K562 (cell line): ENCODE results near the gene GHR. TPM values are rescaled to one million over a fixed set of nuclear protein-coding genes. Genes with fewer than 3 reads are reported as not detected.

ENCODE experiments used
- ATAC-seq: fragments of 200-7000 bp; cut with Tn5 transposase; 3 replicates; pipeline ENCODE4 v1.9.1; 2020; ENCODE audit warnings: moderate library complexity
- BruUV-seq: library from RNA; stranded (reverse); fragments of 400-500 nt; replicated peaks from 2 replicates; lab custom pipeline; 2021; lab: Mats Ljungman, UMichigan
- CTCF ChIA-PET: fragments of 300-600 bp; formaldehyde crosslinking; extraction: SDS; loops from one replicate; lab custom pipeline; 2021; ENCODE audit warnings: low intra/inter-chr PET ratio; lab: Yijun Ruan, JAX
- POLR2A ChIA-PET: fragments of 300-600, 350-650 bp; sonication (Branson Sonifier 250); formaldehyde crosslinking; extraction: SDS; loops from one replicate; lab custom pipeline; 2021; ENCODE audit warnings: antibody characterized with exemption, inconsistent platforms; lab: Yijun Ruan, JAX
- DNase-seq, 4 experiments: peaks; one replicate each; pipeline versions ENCODE4 v3.0.0 to v3.0.0-alpha.2; 2011 to 2018; ENCODE audit warnings: low spot score in 3 of 4, mixed read lengths in 3 of 4; ENCODE audit errors: extremely low read depth in 1 of 4
- FAIRE-seq: peaks from 2 replicates; lab custom pipeline; 2011; peaks lifted over from hg19 to GRCh38; lab: Jason Lieb, UNC
- H2AFZ ChIP-seq: 2 replicates; pipeline ENCODE4 v1.6.0; 2011; ENCODE audit warnings: low read depth, low read length, control low read depth, inconsistent platforms
- H3K27ac ChIP-seq: fragments of 200-600 bp; 3 replicates; pipeline ENCODE4 v1.8.0; 2011; ENCODE audit warnings: low read depth, mild to moderate bottlenecking, control low read depth, inconsistent platforms, low read length, moderate library complexity, mixed read lengths; ENCODE audit errors: extremely low read depth
- H3K27me3 ChIP-seq, 2 experiments: fragments of 300-600 bp in 1 of 2; 2 replicates in 1 of 2; 3 replicates in 1 of 2; pipeline versions ENCODE4 v1.6.0 to v1.8.0; 2011; ENCODE audit warnings: inconsistent platforms in 2 of 2, low read length in 2 of 2, mild to moderate bottlenecking in 1 of 2, mixed read lengths in 1 of 2, moderate library complexity in 1 of 2; ENCODE audit not compliant: control insufficient read depth in 2 of 2, insufficient read depth in 2 of 2
- H3K36me3 ChIP-seq: fragments of 300-600 bp; 3 replicates; pipeline ENCODE4 v1.8.0; 2011; ENCODE audit warnings: mild to moderate bottlenecking, low read length, inconsistent platforms; ENCODE audit not compliant: control insufficient read depth, insufficient read depth
- H3K4me1 ChIP-seq, 2 experiments: fragments of 200-600 bp in 1 of 2; replicated peaks in 1 of 2; 2 replicates in 1 of 2; 3 replicates in 1 of 2; pipeline versions ENCODE4 v1.5.1 to v1.8.0; 2011; ENCODE audit warnings: inconsistent platforms in 2 of 2, low read length in 2 of 2, mild to moderate bottlenecking in 1 of 2, mixed read lengths in 1 of 2, moderate library complexity in 1 of 2; ENCODE audit not compliant: control insufficient read depth in 2 of 2, insufficient read depth in 2 of 2
- H3K4me2 ChIP-seq: 2 replicates; pipeline ENCODE4 v1.6.1; 2011; ENCODE audit warnings: low read length, control low read depth, inconsistent platforms, mixed read lengths; ENCODE audit not compliant: insufficient read depth
- H3K4me3 ChIP-seq: fragments of 200-600 bp; sonication (generic), shearing (Covaris generic); 2 replicates; pipeline ENCODE4 v1.5.1; 2016; ENCODE audit warnings: control low read depth, inconsistent platforms
- H3K79me2 ChIP-seq: fragments of 200-600 bp; 3 replicates; pipeline ENCODE4 v1.8.0; 2011; ENCODE audit warnings: low read length, inconsistent platforms; ENCODE audit not compliant: control insufficient read depth, insufficient read depth
- H3K9ac ChIP-seq, 2 experiments: 2 replicates each; pipeline versions ENCODE4 v1.6.0 to v1.6.1; 2011; ENCODE audit warnings: low read depth in 2 of 2, low read length in 2 of 2, control low read depth in 1 of 2, inconsistent platforms in 1 of 2, mild to moderate bottlenecking in 1 of 2, mixed read lengths in 1 of 2; ENCODE audit not compliant: insufficient read depth in 1 of 2
- H3K9me1 ChIP-seq: one replicate; pipeline ENCODE4 v1.6.0; 2011; ENCODE audit warnings: inconsistent platforms, mild to moderate bottlenecking, low read length, moderate library complexity; ENCODE audit not compliant: control insufficient read depth, insufficient read depth
- H3K9me3 ChIP-seq: replicated peaks from 2 replicates; pipeline ENCODE4 v1.5.1; 2011; ENCODE audit warnings: low read depth, low read length, inconsistent platforms; ENCODE audit not compliant: control insufficient read depth, insufficient read depth
- H4K20me1 ChIP-seq: replicated peaks from 2 replicates; pipeline ENCODE4 v1.6.1; 2011; ENCODE audit warnings: low read length, inconsistent platforms, mixed read lengths; ENCODE audit not compliant: control insufficient read depth, insufficient read depth
- BHLHE40 ChIP-seq: IDR thresholded peaks from 2 replicates; pipeline ENCODE4 v1.6.1; 2011; ENCODE audit warnings: low read length, improper control_type of control experiment
- CC2D1A ChIP-seq: fragments of 450-650 bp; IDR thresholded peaks from 2 replicates; pipeline ENCODE4 v1.6.1; 2017; ENCODE audit warnings: mild to moderate bottlenecking
- GTF2F1 ChIP-seq: IDR thresholded peaks from 2 replicates; pipeline ENCODE4 v1.6.1; 2011; ENCODE audit warnings: low read depth, low read length, improper control_type of control experiment
- HDGF ChIP-seq: fragments of 450-650 bp; IDR thresholded peaks from 2 replicates; pipeline ENCODE4 v1.6.1; 2016
- MCM7 ChIP-seq, 2 experiments: fragments of 450-650 bp; IDR thresholded peaks; 2 replicates each; pipeline ENCODE4 v1.6.1; 2016 to 2018
- NCOA6 ChIP-seq: fragments of 450-650 bp; IDR thresholded peaks from 2 replicates; pipeline ENCODE4 v1.6.1; 2017; ENCODE audit warnings: mild to moderate bottlenecking
- PML ChIP-seq: IDR thresholded peaks from 2 replicates; pipeline ENCODE4 v1.6.1; 2012; ENCODE audit warnings: low read length, inconsistent platforms
- TFAM ChIP-seq: fragments of 250-450 bp; sonication (Bioruptor Pico); conservative IDR thresholded peaks from 2 replicates; pipeline ENCODE4 v1.5.0; 2021; ENCODE audit warnings: mild to moderate bottlenecking, moderate library complexity
- ZKSCAN8 ChIP-seq: fragments of 200-800 bp; sonication (Bioruptor generic); IDR thresholded peaks from 2 replicates; pipeline ENCODE4 v1.6.1; 2016; ENCODE audit warnings: missing genetic modification characterization, missing compliant biosample characterization
- WGBS: fragments of 100-300 bp; shearing (Covaris generic); methylation state at CpG from one replicate; pipeline ENCODE4 v1.1.6; 2016; ENCODE audit warnings: low coverage, mixed read lengths; ENCODE audit not compliant: insufficient coverage; ENCODE audit errors: missing lambda C conversion rate; 5-methylcytosine and 5-hydroxymethylcytosine counted together
- in situ Hi-C: fragments of 300-500 bp; cut with MboI; formaldehyde crosslinking; loops from 4 replicates; pipeline ENCODE4 v1.15.0; 2018; ENCODE audit warnings: inconsistent platforms, mixed read lengths
- intact Hi-C: fragments of 100-400 bp; cut with micrococcal nuclease; formaldehyde crosslinking; loops from 2 replicates; pipeline ENCODE4 v1.14.2; 2022
- polyA plus RNA-seq, 8 experiments: library from polyadenylated mRNA; depleted of rRNA in 4 of 8; stranded (reverse) in 5 of 8; unstranded in 3 of 8; fragments of >200 nt; fragmentation: Nextera tagmentation in 2 of 8; fragmentation: Illumina TruSeq in 1 of 8; extraction: Ambion mirVana in 2 of 8; extraction: Trizol in 1 of 8; gene quantifications; 2 replicates each; pipeline versions ENCODE4 v1.2.1 to v1.2.3, GENCODE V29; 2011 to 2014; ENCODE audit warnings: inconsistent platforms in 1 of 8, missing spikeins in 1 of 8
- total RNA-seq, 7 experiments: library from RNA; depleted of rRNA in 6 of 7; stranded (reverse); fragments of >200 nt in 6 of 7; fragmentation: Illumina TruSeq in 2 of 7; extraction: Trizol in 2 of 7; gene quantifications; 2 replicates each; pipeline versions ENCODE4 v1.2.1 to v1.2.3, GENCODE V29; 2011 to 2021; ENCODE audit warnings: low replicate concordance in 1 of 7
- TF ChIP-seq, protein P1 (sequence below), 3 experiments: fragments of 200-800 bp in 1 of 3; fragments of 250-450 bp in 1 of 3; fragments of 450-650 bp in 1 of 3; sonication (Bioruptor Pico) in 1 of 3; sonication (Bioruptor generic) in 1 of 3; formaldehyde crosslinking in 1 of 3; IDR thresholded peaks; 2 replicates each; pipeline versions ENCODE4 v1.6.1 to v1.8.0; 2016 to 2022; ENCODE audit warnings: mild to moderate bottlenecking in 2 of 3, missing genetic modification characterization in 2 of 3, missing compliant biosample characterization in 1 of 3, moderate library complexity in 1 of 3
- TF ChIP-seq, protein P2 (sequence below): fragments of 450-650 bp; formaldehyde crosslinking; IDR thresholded peaks from 2 replicates; pipeline ENCODE4 v1.4.0; 2022; ENCODE audit warnings: missing genetic modification characterization

Gene GHR
- total and polyA plus RNA-seq, 9 of the 15 experiments (the other 6 are each of a cell fraction or from before 2014, with no cell fraction given): 0.01 to 0.13 (median 0.07) TPM; not detected in 5

DNA sequence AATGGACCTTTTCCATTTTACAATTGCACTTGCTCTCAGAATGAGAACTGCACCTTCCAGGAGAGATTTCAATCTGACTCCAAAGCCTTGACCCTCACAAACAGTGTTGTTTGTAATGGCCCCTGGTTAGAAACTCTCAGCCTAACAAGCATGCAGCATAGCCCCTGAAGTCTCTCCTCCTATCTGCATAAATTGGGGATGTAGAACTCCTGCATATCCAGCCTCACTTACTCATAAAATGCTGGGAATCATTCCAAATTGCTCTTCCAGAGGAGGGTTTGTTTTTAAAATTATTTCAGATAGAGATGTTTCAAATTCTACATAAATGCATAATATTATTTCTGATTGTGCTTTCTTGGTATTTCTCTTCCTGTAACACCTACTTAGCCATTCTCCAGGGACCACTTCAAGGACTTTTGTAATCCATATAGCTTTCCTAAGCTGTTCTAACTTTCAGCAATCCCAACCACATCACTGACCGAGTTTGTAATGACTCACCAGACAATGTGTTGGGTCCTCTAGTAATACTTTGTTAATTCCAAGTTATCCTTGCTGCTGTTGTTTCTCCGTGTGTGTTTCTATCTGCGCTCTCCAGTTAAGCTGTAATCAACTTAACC is 189.6 kb downstream of the GHR start:
- Histone ChIP-seq H3K9me3 (no peaks in the 10 kb centered on the region), H2AFZ (no peak overlapping the region), H4K20me1 (no peaks in the 10 kb centered on the region), H3K36me3 (no peaks in the 10 kb centered on the region), H3K9ac (no peak overlapping the region), H3K79me2 (no peaks in the 10 kb centered on the region), H3K27ac (no peak overlapping the region), H3K27me3 (peaks cover 0 to 2% of the 10 kb centered on the region in 2 experiments; a peak in 1 of 5 replicates), H3K4me1 (no peaks in the 10 kb centered on the region), H3K4me2 (no peak overlapping the region), H3K4me3 (no peak overlapping the region), H3K9me1 (no peaks in the 10 kb centered on the region)
- ChIA-PET POLR2A (no interaction called here), CTCF (no interaction called here)
- in situ Hi-C loops: no loop called here
- TF ChIP-seq HDGF: no peak
- no peak for TF ChIP-seq PML
- no peak for TF ChIP-seq TFAM (CRISPR knock-in tag)
- TF ChIP-seq, protein P1, sequence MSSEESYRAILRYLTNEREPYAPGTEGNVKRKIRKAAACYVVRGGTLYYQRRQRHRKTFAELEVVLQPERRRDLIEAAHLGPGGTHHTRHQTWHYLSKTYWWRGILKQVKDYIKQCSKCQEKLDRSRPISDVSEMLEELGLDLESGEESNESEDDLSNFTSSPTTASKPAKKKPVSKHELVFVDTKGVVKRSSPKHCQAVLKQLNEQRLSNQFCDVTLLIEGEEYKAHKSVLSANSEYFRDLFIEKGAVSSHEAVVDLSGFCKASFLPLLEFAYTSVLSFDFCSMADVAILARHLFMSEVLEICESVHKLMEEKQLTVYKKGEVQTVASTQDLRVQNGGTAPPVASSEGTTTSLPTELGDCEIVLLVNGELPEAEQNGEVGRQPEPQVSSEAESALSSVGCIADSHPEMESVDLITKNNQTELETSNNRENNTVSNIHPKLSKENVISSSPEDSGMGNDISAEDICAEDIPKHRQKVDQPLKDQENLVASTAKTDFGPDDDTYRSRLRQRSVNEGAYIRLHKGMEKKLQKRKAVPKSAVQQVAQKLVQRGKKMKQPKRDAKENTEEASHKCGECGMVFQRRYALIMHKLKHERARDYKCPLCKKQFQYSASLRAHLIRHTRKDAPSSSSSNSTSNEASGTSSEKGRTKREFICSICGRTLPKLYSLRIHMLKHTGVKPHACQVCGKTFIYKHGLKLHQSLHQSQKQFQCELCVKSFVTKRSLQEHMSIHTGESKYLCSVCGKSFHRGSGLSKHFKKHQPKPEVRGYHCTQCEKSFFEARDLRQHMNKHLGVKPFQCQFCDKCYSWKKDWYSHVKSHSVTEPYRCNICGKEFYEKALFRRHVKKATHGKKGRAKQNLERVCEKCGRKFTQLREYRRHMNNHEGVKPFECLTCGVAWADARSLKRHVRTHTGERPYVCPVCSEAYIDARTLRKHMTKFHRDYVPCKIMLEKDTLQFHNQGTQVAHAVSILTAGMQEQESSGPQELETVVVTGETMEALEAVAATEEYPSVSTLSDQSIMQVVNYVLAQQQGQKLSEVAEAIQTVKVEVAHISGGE (CRISPR knock-in tag; IDR thresholded peaks at IDR 0.05): no peak
- no peak for TF ChIP-seq BHLHE40
- TF ChIP-seq GTF2F1: no peak
- TF ChIP-seq, protein P2, sequence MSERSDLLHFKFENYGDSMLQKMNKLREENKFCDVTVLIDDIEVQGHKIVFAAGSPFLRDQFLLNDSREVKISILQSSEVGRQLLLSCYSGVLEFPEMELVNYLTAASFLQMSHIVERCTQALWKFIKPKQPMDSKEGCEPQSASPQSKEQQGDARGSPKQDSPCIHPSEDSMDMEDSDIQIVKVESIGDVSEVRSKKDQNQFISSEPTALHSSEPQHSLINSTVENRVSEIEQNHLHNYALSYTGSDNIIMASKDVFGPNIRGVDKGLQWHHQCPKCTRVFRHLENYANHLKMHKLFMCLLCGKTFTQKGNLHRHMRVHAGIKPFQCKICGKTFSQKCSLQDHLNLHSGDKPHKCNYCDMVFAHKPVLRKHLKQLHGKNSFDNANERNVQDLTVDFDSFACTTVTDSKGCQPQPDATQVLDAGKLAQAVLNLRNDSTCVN: no peak
- TF ChIP-seq MCM7 (IDR thresholded peaks at IDR 0.05): no peak
- TF ChIP-seq CC2D1A: no peak
- no peak for TF ChIP-seq ZKSCAN8 (CRISPR knock-in tag)
- no peak for TF ChIP-seq NCOA6
- DNase-seq (no peak), ATAC-seq (no peak), FAIRE-seq (no peak)
- intact Hi-C loops: no loop called here
- WGBS: 3% methylated on average over 3 of the region's 3 CpGs
- BruUV-seq: no TSS peak
